H1 (cell line): Measurements from ENCODE around the gene PDLIM3. TPM values are rescaled to one million over a fixed set of nuclear protein-coding genes. Genes with fewer than 3 reads are reported as not detected.

Experiments
- CTCF ChIA-PET: fragments of 300-600 bp; sonication (Branson Sonifier 250); formaldehyde crosslinking; loops from one replicate; lab custom pipeline; 2021; ENCODE audit not compliant: partially characterized antibody; lab: Charles Lee
- POLR2A ChIA-PET: fragments of 300-600 bp; sonication (Branson Sonifier 250); formaldehyde crosslinking; loops from one replicate; lab custom pipeline; 2021; ENCODE audit warnings: inconsistent platforms; ENCODE audit not compliant: partially characterized antibody; lab: Charles Lee
- DNase-seq, 2 experiments: peaks; one replicate each; pipeline versions ENCODE4 v3.0.0 to v3.0.0-alpha.2; 2010 to 2022; ENCODE audit warnings: low spot score in 2 of 2, low read depth in 1 of 2, mixed read lengths in 1 of 2
- FAIRE-seq: peaks from 2 replicates; lab custom pipeline; 2011; peaks lifted over from hg19 to GRCh38; lab: Jason Lieb, UNC
- H2AFZ ChIP-seq: 2 replicates; pipeline ENCODE4 v1.8.1; 2012; ENCODE audit warnings: low read length, inconsistent platforms
- H2AK5ac ChIP-seq: 2 replicates; pipeline ENCODE4 v1.6.1; 2013; ENCODE audit warnings: low read depth, low read length
- H2BK120ac ChIP-seq: replicated peaks from 2 replicates; pipeline ENCODE3; 2013; ENCODE audit warnings: low read depth, low read length, inconsistent platforms
- H2BK12ac ChIP-seq: 2 replicates; pipeline ENCODE4 v1.6.1; 2013; ENCODE audit warnings: low read depth, low read length
- H2BK15ac ChIP-seq: 2 replicates; pipeline ENCODE4 v1.6.1; 2013; ENCODE audit warnings: low read length
- H2BK20ac ChIP-seq: 2 replicates; pipeline ENCODE4 v1.6.1; 2013; ENCODE audit warnings: low read length
- H2BK5ac ChIP-seq: 2 replicates; pipeline ENCODE4 v1.6.1; 2013; ENCODE audit warnings: low read depth, low read length
- H3K14ac ChIP-seq: 2 replicates; pipeline ENCODE4 v1.6.1; 2013; ENCODE audit warnings: inconsistent platforms; ENCODE audit not compliant: insufficient read length
- H3K18ac ChIP-seq: 2 replicates; pipeline ENCODE4 v1.6.1; 2013; ENCODE audit warnings: low read length; ENCODE audit errors: extremely low read depth
- H3K23ac ChIP-seq: 2 replicates; pipeline ENCODE4 v1.6.1; 2013; ENCODE audit warnings: inconsistent platforms; ENCODE audit not compliant: insufficient read length
- H3K23me2 ChIP-seq: 2 replicates; pipeline ENCODE4 v1.6.1; 2013; ENCODE audit warnings: low read depth, low read length
- H3K27ac ChIP-seq: 2 replicates; pipeline ENCODE4 v1.6.1; 2011; ENCODE audit warnings: low read depth, low read length, inconsistent platforms
- H3K27me3 ChIP-seq, 4 experiments: replicated peaks in 1 of 4; 1 replicate in 1 of 4; 2 replicates in 3 of 4; pipeline versions ENCODE4 v1.6.1 to v1.8.1; 2011 to 2013; ENCODE audit warnings: low read length in 3 of 4, mild to moderate bottlenecking in 3 of 4, inconsistent platforms in 2 of 4, mixed read lengths in 2 of 4, moderate library complexity in 1 of 4; ENCODE audit not compliant: control insufficient read depth in 3 of 4, insufficient read depth in 3 of 4; ENCODE audit errors: extremely low read depth in 1 of 4
- H3K36me3 ChIP-seq, 4 experiments: 2 replicates each; pipeline versions ENCODE4 v1.6.1 to v1.8.1; 2011 to 2013; ENCODE audit warnings: mild to moderate bottlenecking in 4 of 4, low read length in 3 of 4, moderate library complexity in 2 of 4, control low read depth in 1 of 4, inconsistent platforms in 1 of 4; ENCODE audit not compliant: insufficient read depth in 4 of 4, control insufficient read depth in 2 of 4
- H3K4ac ChIP-seq: replicated peaks from 2 replicates; pipeline ENCODE3; 2013; ENCODE audit warnings: low read length, low read depth, mixed read lengths, inconsistent platforms; ENCODE audit not compliant: insufficient read length
- H3K4me1 ChIP-seq, 4 experiments: replicated peaks in 1 of 4; 1 replicate in 1 of 4; 2 replicates in 3 of 4; pipeline versions ENCODE4 v1.6.1 to v1.8.1; 2011 to 2013; ENCODE audit warnings: low read length in 3 of 4, inconsistent platforms in 2 of 4, mixed read lengths in 1 of 4; ENCODE audit not compliant: insufficient read depth in 4 of 4, control insufficient read depth in 3 of 4
- H3K4me2 ChIP-seq, 2 experiments: 2 replicates each; pipeline versions ENCODE4 v1.6.1 to v1.8.1; 2011 to 2013; ENCODE audit warnings: low read depth in 2 of 2, low read length in 2 of 2, control low read depth in 1 of 2, inconsistent platforms in 1 of 2, mild to moderate bottlenecking in 1 of 2; ENCODE audit not compliant: insufficient read depth in 1 of 2
- H3K4me3 ChIP-seq, 4 experiments: fragments of 200-600, 300-600 bp in 1 of 4; sonication (generic), shearing (Covaris generic), sonication (Bioruptor Twin) in 1 of 4; 2 replicates each; pipeline versions ENCODE4 v1.5.1 to v1.8.1; 2011 to 2016; ENCODE audit warnings: low read length in 4 of 4, low read depth in 3 of 4, control low read depth in 2 of 4, inconsistent platforms in 2 of 4, mild to moderate bottlenecking in 2 of 4, mixed read lengths in 1 of 4, moderate library complexity in 1 of 4; ENCODE audit not compliant: insufficient read depth in 2 of 4; ENCODE audit errors: extremely low read depth in 1 of 4
- H3K56ac ChIP-seq: replicated peaks from 2 replicates; pipeline ENCODE3; 2013; ENCODE audit warnings: low read depth, mild to moderate bottlenecking, mixed read lengths, low read length, inconsistent platforms; ENCODE audit not compliant: insufficient read length
- H3K79me1 ChIP-seq: 2 replicates; pipeline ENCODE4 v1.6.1; 2013; ENCODE audit warnings: low read depth, low read length, control low read depth
- H3K79me2 ChIP-seq, 2 experiments: 2 replicates each; pipeline versions ENCODE4 v1.6.1 to v1.8.1; 2012 to 2013; ENCODE audit warnings: low read length in 2 of 2, mild to moderate bottlenecking in 2 of 2, inconsistent platforms in 1 of 2; ENCODE audit not compliant: insufficient read depth in 2 of 2, control insufficient read depth in 1 of 2
- H3K9ac ChIP-seq, 4 experiments: replicated peaks in 1 of 4; 1 replicate in 1 of 4; 2 replicates in 3 of 4; pipeline versions ENCODE4 v1.6.1 to v1.8.1; 2011 to 2013; ENCODE audit warnings: low read depth in 3 of 4, low read length in 3 of 4, control low read depth in 2 of 4, mild to moderate bottlenecking in 2 of 4, moderate library complexity in 2 of 4, inconsistent platforms in 1 of 4; ENCODE audit errors: extremely low read depth in 1 of 4
- H3K9me3 ChIP-seq, 2 experiments: 2 replicates each; pipeline versions ENCODE4 v1.6.1 to v1.8.1; 2012 to 2013; ENCODE audit warnings: mild to moderate bottlenecking in 2 of 2, moderate library complexity in 2 of 2, control low read depth in 1 of 2, inconsistent platforms in 1 of 2, low read depth in 1 of 2, low read length in 1 of 2, mixed read lengths in 1 of 2; ENCODE audit not compliant: insufficient read depth in 2 of 2
- H4K20me1 ChIP-seq, 2 experiments: replicated peaks in 1 of 2; 2 replicates each; pipeline versions ENCODE3 to v1.8.1; 2011 to 2013; ENCODE audit warnings: inconsistent platforms in 2 of 2, low read length in 2 of 2, mild to moderate bottlenecking in 1 of 2; ENCODE audit not compliant: insufficient read depth in 2 of 2, control insufficient read depth in 1 of 2
- H4K5ac ChIP-seq: 2 replicates; pipeline ENCODE4 v1.6.1; 2013; ENCODE audit warnings: low read length, low read depth, mixed read lengths, inconsistent platforms; ENCODE audit not compliant: insufficient read length
- H4K8ac ChIP-seq: 2 replicates; pipeline ENCODE4 v1.8.0; 2013; ENCODE audit warnings: mild to moderate bottlenecking, moderate library complexity, low read length, inconsistent platforms; ENCODE audit not compliant: insufficient read depth; ENCODE audit errors: extremely low read depth
- H4K91ac ChIP-seq: replicated peaks from 2 replicates; pipeline ENCODE3; 2013; ENCODE audit warnings: low read length, mixed read lengths, inconsistent platforms; ENCODE audit not compliant: insufficient read length
- CBX5 ChIP-seq: fragments of 300-800, 300-1000 bp; sonication (generic); IDR thresholded peaks from 2 replicates; pipeline ENCODE4 v1.7.1; 2016; ENCODE audit warnings: antibody characterized with exemption, low read length, low read depth
- E2F6 ChIP-seq: IDR thresholded peaks from 2 replicates; pipeline ENCODE4 v1.6.1; 2012; ENCODE audit warnings: inconsistent platforms
- EGR1 ChIP-seq: IDR thresholded peaks from 2 replicates; pipeline ENCODE4 v1.6.1; 2011; ENCODE audit warnings: low read depth, low read length, borderline replicate concordance
- KDM4A ChIP-seq: IDR thresholded peaks from one replicate; pipeline ENCODE4 v1.7.1; 2012; ENCODE audit warnings: low read depth, mild to moderate bottlenecking, moderate library complexity, low read length, inconsistent platforms; ENCODE audit not compliant: severe bottlenecking
- NANOG ChIP-seq: IDR thresholded peaks from 2 replicates; pipeline ENCODE4 v1.6.1; 2011; ENCODE audit warnings: low read length, low read depth, mild to moderate bottlenecking, inconsistent platforms; ENCODE audit not compliant: insufficient read depth, poor library complexity, severe bottlenecking
- PHF8 ChIP-seq: fragments of 200-600 bp; sonication (generic); conservative IDR thresholded peaks from 2 replicates; pipeline ENCODE4 v1.7.1; 2012; ENCODE audit warnings: low read depth, mild to moderate bottlenecking, inconsistent platforms, low read length, moderate library complexity
- POLR2A ChIP-seq, 2 experiments: IDR thresholded peaks; 1 replicate in 1 of 2; 2 replicates in 1 of 2; pipeline ENCODE4 v1.6.1; 2011; ENCODE audit warnings: low read depth in 2 of 2, low read length in 2 of 2, mild to moderate bottlenecking in 2 of 2; ENCODE audit errors: control extremely low read depth in 1 of 2
- POLR2AphosphoS5 ChIP-seq: IDR thresholded peaks from 2 replicates; pipeline ENCODE4 v1.6.1; 2011; ENCODE audit warnings: low read depth, low read length
- RAD21 ChIP-seq, 2 experiments: IDR thresholded peaks in 1 of 2; conservative IDR thresholded peaks in 1 of 2; 2 replicates each; pipeline ENCODE4 v1.6.1; 2011; ENCODE audit warnings: low read depth in 2 of 2, low read length in 2 of 2, improper control_type of control experiment in 1 of 2, inconsistent platforms in 1 of 2, mild to moderate bottlenecking in 1 of 2, moderate library complexity in 1 of 2
- SAP30 ChIP-seq: fragments of 300-600 bp; sonication (generic); IDR thresholded peaks from 2 replicates; pipeline ENCODE4 v1.7.1; 2012; ENCODE audit warnings: low read length, moderate library complexity, mild to moderate bottlenecking, inconsistent platforms; ENCODE audit not compliant: insufficient read depth, insufficient replicate concordance
- SIN3A ChIP-seq, 2 experiments: IDR thresholded peaks in 1 of 2; conservative IDR thresholded peaks in 1 of 2; 2 replicates each; pipeline ENCODE4 v1.6.1; 2011 to 2012; ENCODE audit warnings: low read length in 2 of 2, improper control_type of control experiment in 1 of 2, low read depth in 1 of 2, mild to moderate bottlenecking in 1 of 2
- SRF ChIP-seq: IDR thresholded peaks from 2 replicates; pipeline ENCODE4 v1.6.1; 2011; ENCODE audit warnings: mild to moderate bottlenecking, low read depth, low read length, moderate library complexity
- SUZ12 ChIP-seq: fragments of 200-600 bp; sonication (generic); IDR thresholded peaks from 2 replicates; pipeline ENCODE4 v1.6.1; 2012; ENCODE audit warnings: mild to moderate bottlenecking, inconsistent platforms, low read length, moderate library complexity, mixed read lengths
- WGBS, 2 experiments: shearing (Covaris generic) in 1 of 2; methylation state at CpG; one replicate each; pipeline versions ENCODE4 v1.1.6 to v1.1.7; 2013 to 2015; ENCODE audit warnings: low lambda C conversion rate in 2 of 2, mixed read lengths in 2 of 2, inconsistent platforms in 1 of 2, low coverage in 1 of 2, missing lambda C conversion rate in 1 of 2; ENCODE audit not compliant: insufficient replicate concordance in 2 of 2, insufficient coverage in 1 of 2, insufficient read length in 1 of 2; ENCODE audit errors: extremely low coverage in 1 of 2, missing lambda C conversion rate in 1 of 2; 5-methylcytosine and 5-hydroxymethylcytosine counted together
- polyA plus RNA-seq, 7 experiments: library from polyadenylated mRNA; depleted of rRNA in 3 of 7; stranded (reverse) in 5 of 7; unstranded in 2 of 7; fragments of >200 nt in 5 of 7; fragments of 200-250 nt in 2 of 7; gene quantifications; 1 replicate in 5 of 7; 2 replicates in 1 of 7; 4 replicates in 1 of 7; pipeline versions ENCODE4 v1.2.1 to v1.2.3, GENCODE V29; 2011 to 2013; ENCODE audit warnings: missing spikeins in 2 of 7, mixed read lengths in 2 of 7
- total RNA-seq: library from RNA; stranded (reverse); fragmentation: NEBNext Ultra II Directional; extraction: Animal tissue kit (Norgen Biotek cat#: 25700); gene quantifications from 2 replicates; pipeline ENCODE4 v1.2.1, GENCODE V29; 2021

Gene PDLIM3
- total and polyA plus RNA-seq, 2 of the 8 experiments (the other 6 are each of a cell fraction or from before 2014, with no cell fraction given) = 7.6 to 8.1 TPM

- H3K36me3 ChIP-seq = no peaks in the 10 kb centered on the region
- CTCF ChIA-PET = interaction anchor here (0.5 to 1.9 kb wide), 5 partner anchors 9 to 573 kb away, joined by 3 to 6 read pairs (median 3); no protein-coding TSS in a partner anchor
- TF ChIP-seq SAP30 (no peak), POLR2AphosphoS5 (no peak), SUZ12 (no peak), SRF (no peak), KDM4A (no peak), POLR2A (IDR thresholded peaks at IDR 0.05; ENCODE audit: control extremely low read depth in 1 of 2, low read depth in 2 of 2, low read length in 2 of 2) (no peak), SIN3A (conservative IDR thresholded peaks at IDR 0.05 in 1 of 2, IDR thresholded peaks at IDR 0.05 in 1 of 2; ENCODE audit: low read depth in 1 of 2, low read length in 2 of 2) (no peak), EGR1 (no peak), RAD21 (IDR thresholded peaks at IDR 0.05 in 1 of 2, conservative IDR thresholded peaks at IDR 0.05 in 1 of 2; ENCODE audit: low read depth in 2 of 2, low read length in 2 of 2) (no peak), NANOG (no peak), CBX5 (no peak), E2F6 (no peak), PHF8 (no peak)
Observed at GRCh38 chr4:185464887-185465286, 70.4 kb downstream of the PDLIM3 start.

More at GRCh38 chr4:185464887-185465286, 70.4 kb downstream of the PDLIM3 start:
- H3K27me3 ChIP-seq = no peaks in the 10 kb centered on the region
- H2BK12ac ChIP-seq = no peak overlapping the region
- H3K56ac ChIP-seq = no peak overlapping the region
- H2BK20ac ChIP-seq = no peak overlapping the region
- H3K79me2 ChIP-seq = no peaks in the 10 kb centered on the region
- H3K79me1 ChIP-seq = no peaks in the 10 kb centered on the region
- POLR2A ChIA-PET = interaction anchor here (0.7 kb wide), 1 partner anchor 15 kb away, joined by 3 read pairs; no protein-coding TSS in a partner anchor
- no peak overlapping the region for H4K8ac ChIP-seq
- no peak overlapping the region for H2BK5ac ChIP-seq
- H3K9ac ChIP-seq = no peak overlapping the region
- no peak overlapping the region for H2BK120ac ChIP-seq
- no peak overlapping the region for H3K23ac ChIP-seq
- H2AK5ac ChIP-seq = no peak overlapping the region
- no peak overlapping the region for H2AFZ ChIP-seq
- H4K5ac ChIP-seq = no peak overlapping the region
- H3K4me2 ChIP-seq = no peak overlapping the region
- no peak overlapping the region for H3K18ac ChIP-seq
- H4K20me1 ChIP-seq = no peaks in the 10 kb centered on the region
- H2BK15ac ChIP-seq = no peak overlapping the region
- no peak for DNase-seq
- no peak overlapping the region for H3K4me3 ChIP-seq
- H3K14ac ChIP-seq = no peak overlapping the region
- H3K4ac ChIP-seq = no peak overlapping the region
- 74% methylated on average over 1 of the region's 1 CpG; no CpG with 5 or more reads in 1 of the 2 experiments for WGBS, 2 experiments
- H3K9me3 ChIP-seq = no peaks in the 10 kb centered on the region
- no peak for FAIRE-seq
- no peaks in the 10 kb centered on the region for H3K23me2 ChIP-seq
- no peak overlapping the region for H3K27ac ChIP-seq
- H4K91ac ChIP-seq = no peak overlapping the region
- H3K4me1 ChIP-seq = no peaks in the 10 kb centered on the region; a peak in 3 of 7 replicates
